ENCODE results near the gene ADARB2. TPM values are rescaled to one million over a fixed set of nuclear protein-coding genes. Genes with fewer than 3 reads are reported as not detected.

ADARB2 gene
- total and polyA plus RNA-seq, 2 donors (not counting 1 experiment from before 2014, with no cell fraction given): not detected

- TF ChIP-seq EZH2 (IDR thresholded peaks at IDR 0.05; ENCODE audit: low read length, missing control alignments) (no peak), CTCF (conservative IDR thresholded peaks at IDR 0.05 in 1 of 2, IDR thresholded peaks at IDR 0.05 in 1 of 2; ENCODE audit: low read depth in 1 of 2, low read length in 2 of 2) (no peak)
- Histone ChIP-seq H3K4me2 (ENCODE audit: extremely low read depth, insufficient read depth, low read length) (no peak overlapping the region), H3K27me3 (ENCODE audit: control insufficient read depth, insufficient read depth, low read length) (no peaks in the 10 kb centered on the region), H3K4me3 (replicated peaks in 1 of 4; ENCODE audit: control extremely low read depth in 1 of 4, insufficient read depth in 1 of 4, low read depth in 3 of 4, low read length in 4 of 4) (no peak overlapping the region), H3K36me3 (ENCODE audit: control insufficient read depth, insufficient read depth, low read length) (no peaks in the 10 kb centered on the region), H3K4me1 (ENCODE audit: control insufficient read depth, extremely low read depth, insufficient read depth, low read length) (no peaks in the 10 kb centered on the region), H3K79me2 (ENCODE audit: control insufficient read depth, insufficient read depth, low read length) (no peaks in the 10 kb centered on the region), H3K27ac (ENCODE audit: insufficient read depth, low read length) (no peak overlapping the region), H3K9me3 (ENCODE audit: control insufficient read depth, insufficient read depth, low read depth, low read length) (no peaks in the 10 kb centered on the region), H4K20me1 (ENCODE audit: control insufficient read depth, extremely low read depth, insufficient read depth, low read length) (no peaks in the 10 kb centered on the region), H2AFZ (ENCODE audit: low read length) (no peak overlapping the region), H3K9ac (ENCODE audit: insufficient read depth, low read length) (no peak overlapping the region)
- no peak for DNase-seq (ENCODE audit: low read depth in 2 of 2)
These were observed 288.9 kb downstream of the ADARB2 start for GRCh38 chr10:1448252-1448930.

GRCh38 chr10:1444826-1445225 is 292.5 kb downstream of the ADARB2 start:
- Histone ChIP-seq H3K4me1 (ENCODE audit: control insufficient read depth, extremely low read depth, insufficient read depth, low read length) (no peaks in the 10 kb centered on the region), H2AFZ (ENCODE audit: low read length) (no peak overlapping the region), H3K9ac (ENCODE audit: insufficient read depth, low read length) (no peak overlapping the region), H4K20me1 (ENCODE audit: control insufficient read depth, extremely low read depth, insufficient read depth, low read length) (no peaks in the 10 kb centered on the region), H3K36me3 (ENCODE audit: control insufficient read depth, insufficient read depth, low read length) (no peaks in the 10 kb centered on the region), H3K9me3 (ENCODE audit: control insufficient read depth, insufficient read depth, low read depth, low read length) (no peaks in the 10 kb centered on the region), H3K79me2 (ENCODE audit: control insufficient read depth, insufficient read depth, low read length) (no peaks in the 10 kb centered on the region), H3K4me3 (replicated peaks in 1 of 4; ENCODE audit: control extremely low read depth in 1 of 4, insufficient read depth in 1 of 4, low read depth in 3 of 4, low read length in 4 of 4) (no peak overlapping the region), H3K27me3 (ENCODE audit: control insufficient read depth, insufficient read depth, low read length) (no peaks in the 10 kb centered on the region), H3K4me2 (ENCODE audit: extremely low read depth, insufficient read depth, low read length) (no peak overlapping the region), H3K27ac (ENCODE audit: insufficient read depth, low read length) (no peak overlapping the region)
- TF ChIP-seq CTCF (conservative IDR thresholded peaks at IDR 0.05 in 1 of 2, IDR thresholded peaks at IDR 0.05 in 1 of 2; ENCODE audit: low read depth in 1 of 2, low read length in 2 of 2) (no peak), EZH2 (IDR thresholded peaks at IDR 0.05; ENCODE audit: low read length, missing control alignments) (no peak)
- DNase-seq (ENCODE audit: low read depth in 2 of 2): no peak

GRCh38 chr10:1440897-1441296 is 296.4 kb downstream of the ADARB2 start:
- no peak for TF ChIP-seq CTCF (conservative IDR thresholded peaks at IDR 0.05 in 1 of 2, IDR thresholded peaks at IDR 0.05 in 1 of 2; ENCODE audit: low read depth in 1 of 2, low read length in 2 of 2)
- TF ChIP-seq EZH2 (IDR thresholded peaks at IDR 0.05; ENCODE audit: low read length, missing control alignments): no peak
- no peaks in the 10 kb centered on the region for H3K27me3 ChIP-seq (ENCODE audit: control insufficient read depth, insufficient read depth, low read length)
- no peak for DNase-seq (ENCODE audit: low read depth in 2 of 2)
- H3K9me3 ChIP-seq (ENCODE audit: control insufficient read depth, insufficient read depth, low read depth, low read length): no peaks in the 10 kb centered on the region
- no peaks in the 10 kb centered on the region for H3K36me3 ChIP-seq (ENCODE audit: control insufficient read depth, insufficient read depth, low read length)
- no peak overlapping the region for H3K4me3 ChIP-seq (replicated peaks in 1 of 4; ENCODE audit: control extremely low read depth in 1 of 4, insufficient read depth in 1 of 4, low read depth in 3 of 4, low read length in 4 of 4)
- no peak overlapping the region for H3K9ac ChIP-seq (ENCODE audit: insufficient read depth, low read length)
- H3K4me1 ChIP-seq (ENCODE audit: control insufficient read depth, extremely low read depth, insufficient read depth, low read length): no peaks in the 10 kb centered on the region
- H3K27ac ChIP-seq (ENCODE audit: insufficient read depth, low read length): no peak overlapping the region
- H2AFZ ChIP-seq (ENCODE audit: low read length): no peak overlapping the region
- H4K20me1 ChIP-seq (ENCODE audit: control insufficient read depth, extremely low read depth, insufficient read depth, low read length): no peaks in the 10 kb centered on the region
- H3K4me2 ChIP-seq (ENCODE audit: extremely low read depth, insufficient read depth, low read length): no peak overlapping the region
- H3K79me2 ChIP-seq (ENCODE audit: control insufficient read depth, insufficient read depth, low read length): no peaks in the 10 kb centered on the region
